ENCODE measurements around the gene ARMC7.
"Not testable (repeated sequence)": the region's sequence is repeated elsewhere in the genome, so short reads cannot be mapped to it uniquely, and the experiment has no call there.

ARMC7 gene

DNA sequence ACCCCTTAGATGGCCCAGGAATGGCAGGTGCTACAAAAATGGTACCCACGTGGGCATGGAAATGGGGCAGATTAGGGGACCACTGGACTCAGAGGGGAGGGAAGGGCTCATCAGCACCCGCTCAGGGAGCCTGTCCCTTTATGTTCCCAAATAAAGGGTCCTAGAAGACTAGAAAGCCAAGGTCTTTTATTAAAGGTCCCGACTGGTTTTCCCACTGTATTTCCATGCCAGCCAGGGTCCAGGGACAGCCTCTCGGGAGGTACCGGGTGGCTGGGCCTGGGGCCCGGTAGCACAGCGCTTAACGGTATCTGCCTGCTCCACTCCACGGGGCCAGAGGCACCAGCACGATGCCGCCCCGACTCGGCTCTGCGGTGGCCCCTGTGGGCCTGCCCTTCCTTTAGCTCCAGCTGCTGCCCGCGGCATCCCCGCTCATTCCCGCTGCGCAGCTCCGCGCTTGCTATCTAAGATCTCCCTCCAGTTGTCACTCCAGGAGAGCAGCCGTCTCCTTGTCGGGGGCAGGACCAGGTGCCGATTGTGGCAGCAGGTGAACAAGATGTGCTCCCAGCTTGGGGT is 20.4 kb downstream of the ARMC7 start:
- DNase-seq (ENCODE audit: low spot score), result no peak

- peak; percentile 79 for DNase-seq (ENCODE audit: low spot score)
Measured at GRCh38 chr17:75130632-75131277, 21.0 kb downstream of the ARMC7 start.

- DNase-seq (ENCODE audit: low spot score), result peak; percentile 87
Measured at GRCh38 chr17:75131278-75132017, 21.7 kb downstream of the ARMC7 start, which contains the start of gene NT5C. NT5C (minus strand) TSS chr17:75131742; CDS start chr17:75131707, 35 bp downstream.

DNA sequence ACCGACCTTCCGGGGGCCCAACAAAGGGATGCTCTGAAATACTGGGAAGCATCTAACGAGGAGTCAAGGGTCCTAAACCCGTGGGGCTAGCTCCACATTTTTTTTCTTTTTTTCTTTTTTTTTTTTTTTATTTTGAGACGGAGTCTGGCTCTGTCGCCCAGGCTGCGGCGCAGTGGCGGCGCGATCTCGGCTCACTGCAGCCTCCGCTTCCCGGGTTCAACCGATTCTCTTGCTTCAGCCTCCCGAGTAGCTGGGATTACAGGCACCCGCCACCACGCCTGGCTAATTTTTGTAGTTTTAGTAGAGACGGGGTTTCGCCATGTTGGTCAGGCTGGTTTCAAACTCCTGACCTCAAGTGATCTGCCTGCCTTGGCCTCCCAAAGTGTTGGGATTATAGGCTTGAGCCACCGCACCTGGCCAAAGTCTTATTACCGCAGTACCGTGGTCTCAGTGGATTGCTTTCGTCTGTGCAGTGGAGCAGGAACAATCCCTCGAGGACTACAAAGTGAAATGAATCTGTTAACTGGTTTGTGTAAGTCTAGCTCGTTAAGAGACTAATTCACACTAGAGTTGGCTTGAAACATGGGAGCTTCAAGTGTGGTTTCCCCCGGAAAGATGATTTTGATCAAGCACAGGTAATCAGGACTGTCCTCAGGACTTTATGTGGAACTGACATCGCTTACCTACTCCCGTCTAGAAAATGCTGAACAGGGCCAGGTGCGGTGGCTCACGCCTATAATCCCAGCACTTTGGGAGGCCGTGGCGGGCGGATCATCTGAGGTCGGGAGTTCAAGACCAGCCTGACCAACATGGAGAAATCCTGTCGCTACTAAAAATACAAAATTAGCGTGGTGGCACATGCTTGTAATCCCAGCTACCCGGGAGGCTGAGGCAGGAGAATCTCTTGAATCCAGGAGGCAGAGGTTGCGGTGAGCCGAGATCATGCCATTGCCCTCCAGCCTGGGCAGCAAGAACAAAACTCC is 22.5 kb downstream of the ARMC7 start:
- not testable (repeated sequence) for DNase-seq (ENCODE audit: low spot score)

- DNase-seq (ENCODE audit: low spot score), result no peak
Measured at GRCh38 chr17:75133001-75133400, 23.2 kb downstream of the ARMC7 start.

GRCh38 chr17:75133607-75134347 is 24.0 kb downstream of the ARMC7 start:
- not testable (repeated sequence) for DNase-seq (ENCODE audit: low spot score)

DNA sequence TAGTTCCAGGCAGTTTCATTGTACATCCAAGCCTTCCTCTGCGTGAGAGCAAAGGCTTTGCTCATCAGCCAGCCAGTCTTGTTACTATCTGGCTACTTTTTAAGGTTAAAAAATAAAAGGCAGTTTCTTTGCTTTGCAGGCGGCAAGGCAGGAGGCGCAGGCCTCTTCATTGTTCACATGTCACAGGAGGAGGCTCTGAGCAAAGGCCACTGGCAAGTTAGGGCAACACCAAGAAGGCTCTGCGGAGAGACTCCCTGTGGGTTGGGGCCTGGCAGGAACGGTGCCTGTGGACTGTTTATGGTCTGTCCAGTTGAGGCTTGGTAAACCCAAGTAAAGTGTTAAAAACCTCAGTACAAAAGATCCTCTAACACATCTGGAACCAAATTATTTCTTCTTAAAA is 25.7 kb downstream of the ARMC7 start:
- no peak for DNase-seq (ENCODE audit: low spot score)

DNA sequence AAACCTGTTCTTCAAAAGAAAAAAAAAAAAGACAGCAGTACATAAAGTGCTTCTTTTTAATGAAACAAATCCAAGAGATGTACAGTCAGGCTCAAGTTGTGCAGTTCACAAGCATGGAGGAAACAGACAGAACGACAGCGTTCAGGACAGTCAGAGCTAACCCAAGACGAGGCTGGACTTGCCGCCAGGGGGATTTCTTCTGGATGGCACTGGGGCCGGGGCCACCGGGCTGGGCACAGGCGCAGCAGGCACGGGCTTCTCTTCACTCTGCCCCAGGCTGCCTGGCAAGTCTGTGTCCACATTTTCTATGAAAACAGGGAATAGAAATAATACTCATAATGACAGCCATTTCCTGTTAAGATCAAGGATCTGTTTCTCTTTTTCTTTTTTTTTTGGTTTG is 26.2 kb downstream of the ARMC7 start:
- DNase-seq (ENCODE audit: low spot score), result no peak

DNA sequence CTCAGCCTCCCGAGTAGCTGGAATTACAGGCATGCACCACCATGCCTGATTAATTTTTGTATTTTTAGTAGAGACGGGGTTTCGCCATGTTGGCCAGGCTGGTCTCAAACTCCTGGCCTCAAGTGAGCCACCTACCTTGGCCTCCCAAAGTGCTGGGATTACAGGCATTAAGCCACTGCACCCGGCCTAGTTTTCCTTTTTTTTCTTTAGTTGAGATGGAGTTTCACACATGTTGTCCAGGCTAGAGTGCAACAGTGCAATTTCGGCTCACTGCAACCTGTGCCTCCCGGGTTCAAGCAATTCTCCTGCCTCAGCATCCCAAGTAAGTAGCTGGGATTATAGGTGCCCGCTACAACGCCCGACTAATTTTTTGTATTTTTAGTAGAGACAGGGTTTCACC is 28.0 kb downstream of the ARMC7 start:
- not testable (repeated sequence) for DNase-seq (ENCODE audit: low spot score)

DNA sequence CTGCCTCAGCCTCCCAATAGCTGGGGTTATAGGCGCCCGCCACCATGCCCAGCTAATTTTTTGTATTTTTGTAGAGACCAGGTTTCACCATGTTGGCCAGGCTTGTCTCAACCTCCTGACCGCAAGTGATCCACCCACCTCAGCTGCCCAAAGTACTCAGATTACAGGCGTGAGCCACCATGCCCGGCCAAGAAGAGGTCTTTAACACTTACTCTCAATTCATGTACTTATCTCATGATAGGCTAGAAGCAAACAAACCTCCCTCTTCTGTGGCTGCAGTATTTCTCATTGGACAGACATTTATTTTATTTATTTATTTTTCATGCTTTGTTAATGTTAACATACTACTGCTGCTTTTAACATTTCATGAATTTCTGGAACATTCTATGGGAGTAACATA is 28.8 kb downstream of the ARMC7 start:
- no peak for DNase-seq (ENCODE audit: low spot score)

DNA sequence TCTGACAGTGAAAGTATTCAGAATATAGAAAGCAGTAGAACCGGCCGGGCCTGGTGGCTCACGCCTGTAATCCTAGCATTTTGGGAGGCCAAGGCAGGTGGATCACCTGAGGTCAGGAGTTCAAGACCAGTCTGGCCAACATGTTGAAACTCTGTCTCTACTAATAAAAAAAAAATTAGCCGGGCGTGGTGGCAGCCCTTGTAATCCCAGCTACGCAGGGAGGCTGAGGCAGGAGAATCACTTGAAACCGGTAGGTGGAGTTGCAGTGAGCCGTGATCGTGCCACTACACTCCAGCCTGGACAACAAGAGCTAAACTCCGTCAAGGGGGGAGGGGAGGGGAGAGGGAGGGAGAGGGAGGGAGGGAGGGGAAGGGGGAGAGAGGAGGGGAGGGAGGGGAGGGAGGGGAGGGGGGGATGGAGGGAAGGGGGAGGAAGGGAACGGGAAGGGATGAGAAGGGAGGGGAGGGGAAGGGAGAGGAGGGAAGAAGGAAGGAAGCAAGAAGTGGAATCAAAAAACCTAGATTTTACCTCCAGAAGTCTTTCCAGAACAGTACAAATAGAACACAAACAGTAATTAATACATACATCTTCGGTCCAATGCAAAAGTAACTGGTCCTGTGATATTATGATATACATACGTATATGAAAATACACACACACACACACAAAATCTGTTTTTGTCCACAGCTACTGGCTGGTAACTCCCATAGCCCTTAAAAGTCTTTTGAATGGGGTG is 32.6 kb downstream of the ARMC7 start:
- DNase-seq (ENCODE audit: low spot score), result no peak

DNA sequence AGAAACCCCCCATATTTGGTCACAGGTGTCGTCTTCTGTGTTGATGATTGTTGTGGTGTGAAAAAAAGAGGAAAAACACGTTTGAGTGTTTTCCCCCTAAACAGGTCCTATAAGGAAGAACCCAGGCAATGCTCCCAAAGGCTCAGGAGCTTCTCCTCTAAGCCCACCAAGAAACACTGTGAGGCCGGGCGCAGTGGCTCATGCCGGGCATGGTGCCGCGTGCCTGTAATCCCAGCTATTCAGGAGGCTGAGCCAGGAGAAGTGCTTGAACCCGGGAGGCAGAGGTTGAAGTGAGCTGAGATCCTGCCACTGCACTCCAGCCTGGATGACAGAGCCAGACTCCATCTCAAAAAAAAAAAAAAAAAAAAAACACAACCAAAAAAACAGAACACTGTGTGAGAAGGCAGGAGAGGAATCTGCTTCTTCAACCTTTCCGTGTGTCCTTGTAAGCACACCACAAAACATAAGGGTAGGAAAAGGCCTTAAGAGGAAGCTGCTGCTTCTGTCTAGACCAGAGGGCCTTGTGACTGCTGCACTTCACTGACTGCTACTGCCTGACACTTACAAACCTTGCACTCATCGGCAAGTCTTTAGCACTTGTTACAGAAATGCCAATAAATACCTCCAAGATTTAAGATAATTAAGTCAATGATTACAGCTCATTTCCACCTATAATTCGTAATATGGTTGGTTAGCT is 35.2 kb downstream of the ARMC7 start:
- DNase-seq (ENCODE audit: low spot score), result no peak

GRCh38 chr17:75146592-75146991 is 36.8 kb downstream of the ARMC7 start:
- no peak for DNase-seq (ENCODE audit: low spot score)

GRCh38 chr17:75147878-75148546 is 38.2 kb downstream of the ARMC7 start:
- DNase-seq (ENCODE audit: low spot score), result no peak

- peak; percentile 54 for DNase-seq (ENCODE audit: low spot score)
Measured at GRCh38 chr17:75151930-75152329, 42.2 kb downstream of the ARMC7 start.

DNA sequence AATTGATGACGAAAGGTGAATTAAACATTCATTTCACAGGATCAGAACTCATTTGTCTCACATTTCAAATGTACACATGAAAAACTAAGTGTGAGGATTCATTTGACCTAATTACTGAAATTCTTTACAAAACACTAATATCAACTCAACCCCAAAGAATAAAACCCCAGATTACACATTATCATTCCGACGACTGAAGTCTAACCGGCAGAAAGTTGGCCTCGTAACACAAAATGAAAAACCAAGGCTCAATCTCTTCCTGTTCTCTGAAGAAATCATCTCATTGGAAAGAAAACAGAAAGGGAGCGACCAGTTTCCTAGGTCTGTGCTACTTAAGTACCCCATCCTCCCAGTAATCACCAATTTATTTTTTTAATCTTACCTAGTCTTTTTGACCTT is 42.8 kb downstream of the ARMC7 start:
- no peak for DNase-seq (ENCODE audit: low spot score)

DNA sequence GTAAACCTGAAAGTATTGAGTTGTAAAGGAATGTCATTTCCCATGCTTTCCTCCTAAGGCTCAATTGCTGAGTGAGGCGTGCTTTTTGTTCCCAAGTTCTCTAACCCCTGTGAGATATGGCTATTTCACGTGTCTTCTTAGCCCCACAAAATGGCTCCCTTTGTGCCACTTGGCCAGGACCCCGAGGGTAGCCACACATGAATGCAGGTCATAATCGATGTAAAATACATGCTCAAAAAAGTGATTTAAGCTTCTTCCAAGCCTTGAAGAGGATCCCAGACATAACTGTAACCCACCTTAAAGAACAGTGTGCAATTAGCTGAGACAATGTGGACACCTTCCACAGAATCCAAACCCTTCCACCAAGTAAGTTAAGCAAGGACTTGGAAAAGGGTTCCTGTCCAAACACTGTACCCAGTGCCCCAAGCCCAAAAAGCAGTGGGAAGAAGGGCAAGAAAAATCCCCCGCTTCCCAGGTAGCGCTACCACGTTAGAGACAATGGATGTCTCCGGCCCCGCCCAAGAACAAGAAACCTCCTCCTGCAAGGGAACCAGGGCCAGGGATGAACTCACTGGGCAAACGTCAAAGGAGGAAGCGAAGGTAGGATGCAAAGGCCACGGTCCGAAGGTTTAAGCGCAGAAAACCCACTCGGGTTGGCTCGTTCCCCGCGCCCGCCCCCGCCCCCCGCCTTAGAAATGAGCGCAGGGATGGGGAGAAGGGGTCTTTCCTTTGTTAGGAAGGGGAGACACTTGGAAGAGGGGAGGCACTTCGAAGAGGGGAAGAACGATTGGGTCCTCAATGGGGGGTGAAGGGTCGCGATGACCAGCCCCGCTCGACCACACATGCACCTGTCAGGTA is 43.4 kb downstream of the ARMC7 start:
- peak; percentile 67 for DNase-seq (ENCODE audit: low spot score)

DNA sequence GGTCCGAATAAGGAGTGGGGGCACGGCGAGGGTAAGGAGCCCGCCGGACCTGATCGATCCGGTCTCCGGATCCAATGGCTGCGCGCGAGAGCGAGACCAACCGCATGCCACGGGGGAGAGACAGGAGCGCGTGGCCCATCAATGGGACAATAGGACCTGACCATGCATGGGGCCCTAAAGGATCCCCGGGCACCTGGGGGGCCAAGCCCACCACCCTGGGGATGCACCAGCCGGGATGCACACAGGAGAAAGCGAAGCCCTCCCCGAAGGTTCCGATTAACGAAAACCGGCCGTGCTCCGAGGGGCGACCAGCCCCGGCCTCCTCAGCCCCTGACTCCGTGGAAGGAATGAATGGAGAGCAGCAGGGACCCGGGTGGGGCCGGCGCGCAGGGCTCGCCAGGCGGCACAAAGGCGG is 44.0 kb downstream of the ARMC7 start:
- DNase-seq (ENCODE audit: low spot score), result peak; percentile 28
